Colonic mucosa (tissue), 4 donors: ENCODE results near the gene CSF2. TPM values are rescaled to one million over a fixed set of nuclear protein-coding genes. Genes with fewer than 3 reads are reported as not detected.

Experiments used
- DNase-seq: peaks from one replicate; pipeline ENCODE4 v3.0.0-alpha.2; 2020
- H3K27ac ChIP-seq: fragments of 200-600 bp; one replicate; pipeline ENCODE4 v1.8.0; 2021
- H3K27me3 ChIP-seq: fragments of 200-600 bp; one replicate; pipeline ENCODE4 v1.8.0; 2021
- H3K36me3 ChIP-seq: fragments of 200-600 bp; one replicate; pipeline ENCODE4 v1.8.0; 2021
- H3K4me1 ChIP-seq: fragments of 200-600 bp; one replicate; pipeline ENCODE4 v1.8.0; 2021; ENCODE audit warnings: mild to moderate bottlenecking
- H3K4me3 ChIP-seq: fragments of 200-600 bp; one replicate; pipeline ENCODE4 v1.8.0; 2021
- H3K9ac ChIP-seq, 2 donors: one replicate each; pipeline ENCODE4 v1.7.0; 2013; ENCODE audit warnings: control low read depth in 2 of 2, low read depth in 2 of 2, low read length in 2 of 2
- H3K9me3 ChIP-seq: fragments of 200-600 bp; one replicate; pipeline ENCODE4 v1.8.0; 2021
- intact Hi-C: fragments of 100-400 bp; cut with DNase I; formaldehyde crosslinking; loops from one replicate; pipeline ENCODE4 v1.14.1; 2022
- total RNA-seq, 2 donors: library from RNA; stranded (reverse); fragmentation: NEBNext Ultra II Directional in 1 of 2; extraction: Animal tissue kit (Norgen Biotek cat#: 25700) in 1 of 2; gene quantifications; one replicate each; pipeline ENCODE4 v1.2.1, GENCODE V29; 2021
- TF ChIP-seq, protein P1 (sequence below): fragments of 200-600 bp; IDR thresholded peaks from one replicate; pipeline ENCODE4 v1.8.0; 2022; ENCODE audit warnings: antibody characterized with exemption, mild to moderate bottlenecking
- donor health status: healthy.
- donor health status: DM: no; HTN: no; CAD: no.
- donor health status: DM: no; HTN: no; CAD: no.

Gene CSF2
- total RNA-seq, 2 donors from 2014 or later, result 0.67 TPM; not detected in 1

DNA sequence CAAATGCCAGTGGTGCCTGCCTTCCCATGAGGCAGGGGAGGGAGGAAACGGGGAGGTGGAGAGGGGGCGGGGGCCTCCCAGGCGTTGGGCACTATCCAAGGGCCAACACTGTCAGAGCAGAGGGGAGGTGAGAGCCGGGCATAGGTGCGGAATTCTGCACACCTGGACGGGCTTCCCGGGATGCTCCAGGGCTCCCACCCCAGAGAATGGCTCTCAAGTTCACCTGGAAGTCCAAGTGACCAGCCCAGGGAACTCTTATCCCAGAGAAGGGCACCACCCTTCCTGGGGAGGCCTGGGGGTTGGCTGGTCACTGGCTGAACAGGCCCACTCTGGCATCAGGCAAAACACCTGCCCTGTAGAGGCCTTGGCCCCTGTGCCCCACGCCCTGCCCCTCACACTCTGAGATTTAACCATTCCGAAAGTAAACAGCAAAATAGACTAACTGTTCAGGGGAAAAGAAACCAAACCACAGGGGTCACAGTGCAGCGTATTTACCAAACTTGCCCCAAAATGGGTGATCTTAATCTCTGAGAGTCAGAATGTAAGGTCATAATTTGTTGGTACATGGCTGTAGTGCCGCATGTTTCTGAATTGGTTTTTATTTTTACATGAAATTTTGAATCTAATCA, 2.7 kb downstream of the CSF2 start:
- H3K27ac ChIP-seq, result no peak overlapping the region
- no peak for DNase-seq
- H3K27me3 ChIP-seq, result no peaks in the 10 kb centered on the region

DNA sequence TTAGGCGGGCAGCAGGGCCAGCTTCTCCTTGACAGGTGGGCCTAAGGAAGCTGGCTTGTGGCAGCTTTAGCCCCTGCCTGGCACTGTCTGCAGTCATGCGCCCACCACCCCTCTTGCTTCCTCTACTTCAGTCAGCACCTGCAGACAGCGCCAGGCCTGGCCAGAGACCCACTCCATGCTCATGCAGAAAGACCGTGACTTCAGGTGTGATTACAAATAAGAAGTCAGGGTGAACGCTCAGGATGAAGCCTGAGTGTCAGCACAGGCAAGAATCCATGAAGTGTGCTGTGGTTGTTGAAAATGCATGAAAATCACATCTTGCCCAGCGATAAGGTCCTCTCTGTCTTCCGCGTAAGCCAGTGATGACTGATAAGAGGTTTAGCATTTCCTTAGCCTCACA, 3.4 kb downstream of the CSF2 start:
- Histone ChIP-seq H3K27me3 (no peaks in the 10 kb centered on the region), H3K4me1 (no peaks in the 10 kb centered on the region), H3K36me3 (no peaks in the 10 kb centered on the region), H3K9ac (no peak overlapping the region), H3K27ac (no peak overlapping the region), H3K9me3 (no peaks in the 10 kb centered on the region), H3K4me3 (no peak overlapping the region)
- no peak for DNase-seq
- TF ChIP-seq, protein P1, sequence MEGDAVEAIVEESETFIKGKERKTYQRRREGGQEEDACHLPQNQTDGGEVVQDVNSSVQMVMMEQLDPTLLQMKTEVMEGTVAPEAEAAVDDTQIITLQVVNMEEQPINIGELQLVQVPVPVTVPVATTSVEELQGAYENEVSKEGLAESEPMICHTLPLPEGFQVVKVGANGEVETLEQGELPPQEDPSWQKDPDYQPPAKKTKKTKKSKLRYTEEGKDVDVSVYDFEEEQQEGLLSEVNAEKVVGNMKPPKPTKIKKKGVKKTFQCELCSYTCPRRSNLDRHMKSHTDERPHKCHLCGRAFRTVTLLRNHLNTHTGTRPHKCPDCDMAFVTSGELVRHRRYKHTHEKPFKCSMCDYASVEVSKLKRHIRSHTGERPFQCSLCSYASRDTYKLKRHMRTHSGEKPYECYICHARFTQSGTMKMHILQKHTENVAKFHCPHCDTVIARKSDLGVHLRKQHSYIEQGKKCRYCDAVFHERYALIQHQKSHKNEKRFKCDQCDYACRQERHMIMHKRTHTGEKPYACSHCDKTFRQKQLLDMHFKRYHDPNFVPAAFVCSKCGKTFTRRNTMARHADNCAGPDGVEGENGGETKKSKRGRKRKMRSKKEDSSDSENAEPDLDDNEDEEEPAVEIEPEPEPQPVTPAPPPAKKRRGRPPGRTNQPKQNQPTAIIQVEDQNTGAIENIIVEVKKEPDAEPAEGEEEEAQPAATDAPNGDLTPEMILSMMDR, result no peak
- intact Hi-C loops, result no loop called here

More for the DNA sequence above, 2.7 kb downstream of the CSF2 start:
- Histone ChIP-seq H3K9ac (no peak overlapping the region), H3K36me3 (no peaks in the 10 kb centered on the region), H3K4me3 (no peak overlapping the region), H3K4me1 (no peaks in the 10 kb centered on the region), H3K9me3 (no peaks in the 10 kb centered on the region)
- TF ChIP-seq, protein P1, result no peak
- intact Hi-C loops, result no loop called here

DNA sequence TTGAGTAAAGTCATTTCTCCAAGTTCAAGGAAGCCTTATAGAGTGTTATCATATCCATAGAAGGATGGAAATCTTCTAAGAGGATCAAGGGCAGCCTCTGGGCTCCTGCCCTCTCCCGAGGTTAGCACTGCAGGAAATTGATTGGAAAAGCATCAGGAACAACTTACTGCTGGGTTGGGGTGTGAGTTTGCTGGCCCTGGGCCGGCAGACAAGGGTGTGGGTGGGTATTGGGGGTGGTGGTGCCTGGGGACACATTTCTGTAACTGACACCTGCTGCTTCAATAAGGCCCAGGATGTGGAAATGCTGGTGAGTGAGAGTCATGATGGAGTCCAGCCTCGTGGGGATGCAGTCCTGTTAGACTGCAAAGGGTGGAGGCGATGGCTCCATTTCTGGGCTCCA, 5.5 kb downstream of the CSF2 start:
- no peaks in the 10 kb centered on the region for H3K4me1 ChIP-seq
- no peak for DNase-seq
- H3K27ac ChIP-seq, result no peak overlapping the region
- no peaks in the 10 kb centered on the region for H3K9me3 ChIP-seq
- intact Hi-C loops, result no loop called here
- TF ChIP-seq, protein P1, result no peak
- no peaks in the 10 kb centered on the region for H3K27me3 ChIP-seq
- no peak overlapping the region for H3K9ac ChIP-seq
- no peak overlapping the region for H3K4me3 ChIP-seq
- H3K36me3 ChIP-seq, result no peaks in the 10 kb centered on the region

DNA sequence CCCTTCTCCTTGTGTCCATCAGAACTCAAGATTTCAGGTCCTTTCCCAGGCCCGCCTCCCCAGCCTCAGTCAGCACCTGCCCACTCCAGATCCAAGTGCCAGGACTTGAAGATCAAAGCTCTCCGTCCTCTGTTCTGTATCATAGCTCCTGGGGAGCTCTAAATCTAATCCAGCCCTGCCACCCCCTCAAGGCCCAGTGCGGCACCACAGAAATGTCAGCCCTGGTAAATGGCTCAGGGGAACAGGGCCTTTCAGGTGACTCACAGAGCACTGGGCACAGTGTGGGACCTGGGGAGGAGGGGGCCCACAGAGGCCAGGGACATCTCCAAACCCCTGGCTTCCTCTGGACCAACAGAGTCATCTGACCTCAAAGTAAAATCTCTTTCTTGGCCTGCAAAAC, 6.0 kb downstream of the CSF2 start:
- TF ChIP-seq, protein P1, result no peak
- intact Hi-C loops, result no loop called here

DNA sequence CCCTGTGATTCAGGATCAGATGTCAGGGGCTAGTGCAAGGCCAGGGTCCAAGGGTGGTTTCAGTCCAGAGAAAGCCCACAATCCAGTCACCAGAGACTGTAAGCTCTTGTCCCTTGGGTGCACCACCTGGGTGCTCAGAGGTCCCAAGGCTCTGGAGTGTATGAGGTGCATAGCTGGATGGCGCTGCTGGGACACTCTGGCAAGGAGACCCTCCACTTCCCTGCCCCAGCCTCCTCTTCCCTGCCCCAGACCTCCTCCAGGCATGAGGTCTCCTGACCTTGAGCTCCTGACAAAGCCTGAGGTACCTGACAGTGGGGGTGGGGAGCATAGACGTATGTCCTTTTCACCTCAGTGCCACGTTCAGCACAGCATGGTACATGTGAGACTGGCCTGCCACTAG, 7.0 kb downstream of the CSF2 start:
- intact Hi-C loops, result no loop called here
- TF ChIP-seq, protein P1, result no peak
- H3K36me3 ChIP-seq, result no peaks in the 10 kb centered on the region
- no peaks in the 10 kb centered on the region for H3K9me3 ChIP-seq
- H3K4me3 ChIP-seq, result no peak overlapping the region
- H3K4me1 ChIP-seq, result no peaks in the 10 kb centered on the region
- no peak for DNase-seq
- no peak overlapping the region for H3K9ac ChIP-seq
- no peaks in the 10 kb centered on the region for H3K27me3 ChIP-seq
- H3K27ac ChIP-seq, result no peak overlapping the region

More for the DNA sequence above, 6.0 kb downstream of the CSF2 start:
- H3K9ac ChIP-seq, result no peak overlapping the region
- H3K4me3 ChIP-seq, result no peak overlapping the region
- no peaks in the 10 kb centered on the region for H3K9me3 ChIP-seq
- no peaks in the 10 kb centered on the region for H3K27me3 ChIP-seq
- DNase-seq, result no peak
- no peak overlapping the region for H3K27ac ChIP-seq
- no peaks in the 10 kb centered on the region for H3K4me1 ChIP-seq
- no peaks in the 10 kb centered on the region for H3K36me3 ChIP-seq
